SK-N-SH (cell line): ENCODE measurements around the gene SH3PXD2B.

Experiments used
- CHD2 ChIP-seq: fragments of 150-350 bp; IDR thresholded peaks from 2 replicates; pipeline ENCODE4 v1.6.1; 2018; ENCODE audit warnings: low read length; ENCODE audit not compliant: partially characterized antibody
- CTCF ChIP-seq: fragments of 200-600 bp; sonication (generic); IDR thresholded peaks from 2 replicates; pipeline ENCODE4 v1.6.1; 2017; ENCODE audit warnings: antibody characterized with exemption, mild to moderate bottlenecking, moderate library complexity
- EP300 ChIP-seq, 2 experiments: IDR thresholded peaks; 2 replicates each; pipeline versions ENCODE4 v1.4.0 to v1.6.1; 2012; ENCODE audit warnings: borderline replicate concordance in 1 of 2, low read depth in 1 of 2, low read length in 1 of 2
- JUND ChIP-seq: IDR thresholded peaks from 2 replicates; pipeline ENCODE4 v1.4.0; 2012
- NRF1 ChIP-seq: IDR thresholded peaks from 2 replicates; pipeline ENCODE4 v1.6.1; 2012; ENCODE audit warnings: low read depth, mild to moderate bottlenecking, low read length
- POLR2AphosphoS5 ChIP-seq: IDR thresholded peaks from 2 replicates; pipeline ENCODE4 v1.6.1; 2012; ENCODE audit warnings: low read depth, low read length
- RAD21 ChIP-seq: IDR thresholded peaks from 2 replicates; pipeline ENCODE4 v1.6.1; 2012; ENCODE audit warnings: mild to moderate bottlenecking, low read length
- RCOR1 ChIP-seq: fragments of 150-350 bp; IDR thresholded peaks from 2 replicates; pipeline ENCODE4 v1.6.1; 2017; ENCODE audit warnings: antibody characterized with exemption, low read length
- REST ChIP-seq: IDR thresholded peaks from 2 replicates; pipeline ENCODE4 v1.6.1; 2012; ENCODE audit warnings: mild to moderate bottlenecking, low read depth, low read length, moderate library complexity
- ZBTB33 ChIP-seq: IDR thresholded peaks from 2 replicates; pipeline ENCODE4 v1.4.0; 2012; ENCODE audit warnings: low read depth, borderline replicate concordance
- TF ChIP-seq, protein P1 (sequence below): IDR thresholded peaks from 2 replicates; pipeline ENCODE4 v1.4.0; 2012; ENCODE audit warnings: low read depth, borderline replicate concordance
- TF ChIP-seq, protein P2 (sequence below): IDR thresholded peaks from 2 replicates; pipeline ENCODE4 v1.4.0; 2012; ENCODE audit warnings: low read depth

DNA sequence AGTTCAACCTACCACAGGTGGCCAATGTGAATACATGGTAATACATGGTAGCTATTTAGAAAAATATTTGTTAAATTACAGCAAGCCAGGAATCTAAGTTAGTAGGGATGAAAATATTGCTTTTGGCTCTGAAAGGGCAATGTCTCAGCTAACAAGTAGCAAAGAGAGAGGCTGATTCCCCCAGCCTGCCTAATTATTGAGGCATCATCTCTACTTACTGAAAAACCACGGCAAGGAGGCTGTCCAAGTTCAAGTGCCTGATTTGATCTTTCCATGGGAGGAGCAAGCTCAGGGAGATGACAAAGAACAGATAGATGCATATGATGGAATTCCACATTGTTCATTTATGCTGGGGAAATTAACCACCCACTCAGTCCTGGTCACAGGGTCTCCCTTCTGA is 142.0 kb downstream of the SH3PXD2B start:
- TF ChIP-seq NRF1: no peak
- TF ChIP-seq, protein P1, sequence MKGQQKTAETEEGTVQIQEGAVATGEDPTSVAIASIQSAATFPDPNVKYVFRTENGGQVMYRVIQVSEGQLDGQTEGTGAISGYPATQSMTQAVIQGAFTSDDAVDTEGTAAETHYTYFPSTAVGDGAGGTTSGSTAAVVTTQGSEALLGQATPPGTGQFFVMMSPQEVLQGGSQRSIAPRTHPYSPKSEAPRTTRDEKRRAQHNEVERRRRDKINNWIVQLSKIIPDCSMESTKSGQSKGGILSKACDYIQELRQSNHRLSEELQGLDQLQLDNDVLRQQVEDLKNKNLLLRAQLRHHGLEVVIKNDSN: no peak
- TF ChIP-seq CTCF: no peak
- no peak for TF ChIP-seq POLR2AphosphoS5
- TF ChIP-seq EP300 (IDR thresholded peaks at IDR 0.05; ENCODE audit: borderline replicate concordance in 1 of 2, low read depth in 1 of 2, low read length in 1 of 2): no peak
- TF ChIP-seq RAD21: no peak
- no peak for TF ChIP-seq REST
- TF ChIP-seq RCOR1: no peak
- no peak for TF ChIP-seq JUND
- TF ChIP-seq, protein P2, sequence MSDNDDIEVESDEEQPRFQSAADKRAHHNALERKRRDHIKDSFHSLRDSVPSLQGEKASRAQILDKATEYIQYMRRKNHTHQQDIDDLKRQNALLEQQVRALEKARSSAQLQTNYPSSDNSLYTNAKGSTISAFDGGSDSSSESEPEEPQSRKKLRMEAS: no peak
- TF ChIP-seq ZBTB33: no peak
- TF ChIP-seq CHD2: no peak
